Measurements from ENCODE around the gene ARHGAP31. TPM values are rescaled to one million over a fixed set of nuclear protein-coding genes. Genes with fewer than 3 reads are reported as not detected.

Gene ARHGAP31
- total and polyA plus RNA-seq, 10 of the 15 experiments (the other 5 are each of a cell fraction or from before 2014, with no cell fraction given), result 0.97 to 29.8 (median 10.3) TPM

DNA sequence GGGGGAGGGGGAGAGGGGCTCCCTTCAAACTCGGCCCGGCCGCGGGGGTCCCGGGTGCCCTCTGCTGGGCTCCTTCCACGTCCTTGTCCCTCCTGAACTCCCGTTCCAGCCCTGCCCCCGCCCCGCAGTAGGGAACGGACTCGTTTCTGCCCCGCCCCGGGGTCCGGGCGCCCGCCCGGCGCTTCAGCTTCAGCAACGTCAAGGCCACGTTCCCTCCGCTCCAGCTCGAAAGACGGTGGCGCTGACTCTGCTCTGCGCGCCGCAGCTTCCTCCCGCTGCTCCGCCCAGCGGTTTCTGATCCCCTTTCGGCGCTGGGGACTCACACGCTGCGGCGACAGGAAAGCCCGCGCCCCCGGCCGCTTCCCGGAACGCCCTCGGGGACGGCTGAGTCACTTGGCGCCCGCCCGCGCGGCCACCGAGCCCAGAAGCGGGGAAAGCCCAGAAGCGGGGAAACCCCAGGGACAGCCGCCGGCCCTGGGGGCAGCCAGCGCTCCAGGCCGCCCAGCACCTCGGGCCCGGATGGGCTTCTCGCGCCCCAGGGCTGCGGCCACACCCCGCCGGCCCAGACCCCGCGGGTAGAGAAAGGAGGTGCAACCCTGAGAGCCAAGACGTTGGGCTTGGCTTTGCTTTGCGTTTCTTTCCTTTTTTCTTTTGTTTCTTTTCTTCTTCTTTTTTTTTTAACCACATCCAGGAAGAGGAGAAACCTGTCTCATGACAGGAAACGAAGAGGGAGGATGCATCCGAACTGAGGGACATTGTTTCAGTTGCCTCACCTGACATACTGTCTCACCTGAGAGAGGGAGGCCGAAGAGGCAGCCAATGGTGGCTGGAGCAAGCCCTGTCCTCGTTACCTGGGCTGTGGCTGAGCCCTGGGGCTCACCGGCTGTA, 28.9 kb downstream of the ARHGAP31 start (continued):
- TF ChIP-seq BRCA1 (IDR thresholded peaks at IDR 0.05; ENCODE audit: low read depth, low read length) (no peak), CBFB (IDR thresholded peaks at IDR 0.05; ENCODE audit: low read depth) (peak; percentile 71), RELA (IDR thresholded peaks at IDR 0.05; ENCODE audit: borderline replicate concordance, partially characterized antibody) (peak; percentile 99), KDM1A (IDR thresholded peaks at IDR 0.05; ENCODE audit: borderline replicate concordance) (no peak), SPI1 (IDR thresholded peaks at IDR 0.05; ENCODE audit: borderline replicate concordance, insufficient read depth, low read depth, low read length) (peak; percentile 92), NFYA (IDR thresholded peaks at IDR 0.05; ENCODE audit: borderline replicate concordance, low read depth, low read length) (no peak), RAD21 (IDR thresholded peaks at IDR 0.05; ENCODE audit: insufficient read depth, low read depth, low read length) (no peak), RBBP5 (conservative IDR thresholded peaks at IDR 0.05) (no peak), FOS (IDR thresholded peaks at IDR 0.05; ENCODE audit: borderline replicate concordance, extremely low read depth, insufficient read length) (no peak), POLR2AphosphoS2 (IDR thresholded peaks at IDR 0.05; ENCODE audit: low read depth, low read length) (no peak), NR2C1 (IDR thresholded peaks at IDR 0.05) (no peak; the same call in 1 of the 2 replicates)
- TF ChIP-seq, protein P1, sequence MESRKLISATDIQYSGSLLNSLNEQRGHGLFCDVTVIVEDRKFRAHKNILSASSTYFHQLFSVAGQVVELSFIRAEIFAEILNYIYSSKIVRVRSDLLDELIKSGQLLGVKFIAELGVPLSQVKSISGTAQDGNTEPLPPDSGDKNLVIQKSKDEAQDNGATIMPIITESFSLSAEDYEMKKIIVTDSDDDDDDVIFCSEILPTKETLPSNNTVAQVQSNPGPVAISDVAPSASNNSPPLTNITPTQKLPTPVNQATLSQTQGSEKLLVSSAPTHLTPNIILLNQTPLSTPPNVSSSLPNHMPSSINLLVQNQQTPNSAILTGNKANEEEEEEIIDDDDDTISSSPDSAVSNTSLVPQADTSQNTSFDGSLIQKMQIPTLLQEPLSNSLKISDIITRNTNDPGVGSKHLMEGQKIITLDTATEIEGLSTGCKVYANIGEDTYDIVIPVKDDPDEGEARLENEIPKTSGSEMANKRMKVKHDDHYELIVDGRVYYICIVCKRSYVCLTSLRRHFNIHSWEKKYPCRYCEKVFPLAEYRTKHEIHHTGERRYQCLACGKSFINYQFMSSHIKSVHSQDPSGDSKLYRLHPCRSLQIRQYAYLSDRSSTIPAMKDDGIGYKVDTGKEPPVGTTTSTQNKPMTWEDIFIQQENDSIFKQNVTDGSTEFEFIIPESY (IDR thresholded peaks at IDR 0.05), result no peak
- TF ChIP-seq, protein P2, sequence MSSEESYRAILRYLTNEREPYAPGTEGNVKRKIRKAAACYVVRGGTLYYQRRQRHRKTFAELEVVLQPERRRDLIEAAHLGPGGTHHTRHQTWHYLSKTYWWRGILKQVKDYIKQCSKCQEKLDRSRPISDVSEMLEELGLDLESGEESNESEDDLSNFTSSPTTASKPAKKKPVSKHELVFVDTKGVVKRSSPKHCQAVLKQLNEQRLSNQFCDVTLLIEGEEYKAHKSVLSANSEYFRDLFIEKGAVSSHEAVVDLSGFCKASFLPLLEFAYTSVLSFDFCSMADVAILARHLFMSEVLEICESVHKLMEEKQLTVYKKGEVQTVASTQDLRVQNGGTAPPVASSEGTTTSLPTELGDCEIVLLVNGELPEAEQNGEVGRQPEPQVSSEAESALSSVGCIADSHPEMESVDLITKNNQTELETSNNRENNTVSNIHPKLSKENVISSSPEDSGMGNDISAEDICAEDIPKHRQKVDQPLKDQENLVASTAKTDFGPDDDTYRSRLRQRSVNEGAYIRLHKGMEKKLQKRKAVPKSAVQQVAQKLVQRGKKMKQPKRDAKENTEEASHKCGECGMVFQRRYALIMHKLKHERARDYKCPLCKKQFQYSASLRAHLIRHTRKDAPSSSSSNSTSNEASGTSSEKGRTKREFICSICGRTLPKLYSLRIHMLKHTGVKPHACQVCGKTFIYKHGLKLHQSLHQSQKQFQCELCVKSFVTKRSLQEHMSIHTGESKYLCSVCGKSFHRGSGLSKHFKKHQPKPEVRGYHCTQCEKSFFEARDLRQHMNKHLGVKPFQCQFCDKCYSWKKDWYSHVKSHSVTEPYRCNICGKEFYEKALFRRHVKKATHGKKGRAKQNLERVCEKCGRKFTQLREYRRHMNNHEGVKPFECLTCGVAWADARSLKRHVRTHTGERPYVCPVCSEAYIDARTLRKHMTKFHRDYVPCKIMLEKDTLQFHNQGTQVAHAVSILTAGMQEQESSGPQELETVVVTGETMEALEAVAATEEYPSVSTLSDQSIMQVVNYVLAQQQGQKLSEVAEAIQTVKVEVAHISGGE (CRISPR knock-in tag; IDR thresholded peaks at IDR 0.05), result no peak
- TF ChIP-seq, protein P3, sequence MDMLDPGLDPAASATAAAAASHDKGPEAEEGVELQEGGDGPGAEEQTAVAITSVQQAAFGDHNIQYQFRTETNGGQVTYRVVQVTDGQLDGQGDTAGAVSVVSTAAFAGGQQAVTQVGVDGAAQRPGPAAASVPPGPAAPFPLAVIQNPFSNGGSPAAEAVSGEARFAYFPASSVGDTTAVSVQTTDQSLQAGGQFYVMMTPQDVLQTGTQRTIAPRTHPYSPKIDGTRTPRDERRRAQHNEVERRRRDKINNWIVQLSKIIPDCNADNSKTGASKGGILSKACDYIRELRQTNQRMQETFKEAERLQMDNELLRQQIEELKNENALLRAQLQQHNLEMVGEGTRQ (IDR thresholded peaks at IDR 0.05; ENCODE audit: borderline replicate concordance, low read depth, low read length), result no peak
- TF ChIP-seq, protein P4, sequence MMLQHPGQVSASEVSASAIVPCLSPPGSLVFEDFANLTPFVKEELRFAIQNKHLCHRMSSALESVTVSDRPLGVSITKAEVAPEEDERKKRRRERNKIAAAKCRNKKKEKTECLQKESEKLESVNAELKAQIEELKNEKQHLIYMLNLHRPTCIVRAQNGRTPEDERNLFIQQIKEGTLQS (IDR thresholded peaks at IDR 0.05; ENCODE audit: borderline replicate concordance, extremely low read depth, low read depth, low read length), result no peak
- TF ChIP-seq, protein P5, sequence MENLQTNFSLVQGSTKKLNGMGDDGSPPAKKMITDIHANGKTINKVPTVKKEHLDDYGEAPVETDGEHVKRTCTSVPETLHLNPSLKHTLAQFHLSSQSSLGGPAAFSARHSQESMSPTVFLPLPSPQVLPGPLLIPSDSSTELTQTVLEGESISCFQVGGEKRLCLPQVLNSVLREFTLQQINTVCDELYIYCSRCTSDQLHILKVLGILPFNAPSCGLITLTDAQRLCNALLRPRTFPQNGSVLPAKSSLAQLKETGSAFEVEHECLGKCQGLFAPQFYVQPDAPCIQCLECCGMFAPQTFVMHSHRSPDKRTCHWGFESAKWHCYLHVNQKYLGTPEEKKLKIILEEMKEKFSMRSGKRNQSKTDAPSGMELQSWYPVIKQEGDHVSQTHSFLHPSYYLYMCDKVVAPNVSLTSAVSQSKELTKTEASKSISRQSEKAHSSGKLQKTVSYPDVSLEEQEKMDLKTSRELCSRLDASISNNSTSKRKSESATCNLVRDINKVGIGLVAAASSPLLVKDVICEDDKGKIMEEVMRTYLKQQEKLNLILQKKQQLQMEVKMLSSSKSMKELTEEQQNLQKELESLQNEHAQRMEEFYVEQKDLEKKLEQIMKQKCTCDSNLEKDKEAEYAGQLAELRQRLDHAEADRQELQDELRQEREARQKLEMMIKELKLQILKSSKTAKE (IDR thresholded peaks at IDR 0.05; ENCODE audit: low read depth, poor library complexity, severe bottlenecking), result no peak
